Calu3 (cell line): ENCODE measurements around the gene COL3A1. TPM values are rescaled to one million over a fixed set of nuclear protein-coding genes. Genes with fewer than 3 reads are reported as not detected.

Source experiments
- BruUV-seq: library from RNA; stranded (reverse); fragments of 400-500 nt; replicated peaks from 2 replicates; lab custom pipeline; 2021; lab: Mats Ljungman, UMichigan
- CTCF ChIA-PET: fragments of 300-600 bp; sonication (Branson Sonifier 250); formaldehyde crosslinking; loops from one replicate; lab custom pipeline; 2022; ENCODE audit warnings: antibody characterized with exemption; lab: Charles Lee
- DNase-seq: peaks from one replicate; pipeline ENCODE4 v3.0.0; 2022
- H3K27ac Mint-ChIP-seq: one replicate; pipeline ENCODE4 v1.8.0; 2022; ENCODE audit warnings: mixed read lengths; ENCODE audit not compliant: unreplicated experiment
- H3K27me3 Mint-ChIP-seq: one replicate; pipeline ENCODE4 v1.8.0; 2022; ENCODE audit warnings: mixed read lengths; ENCODE audit not compliant: unreplicated experiment
- H3K36me3 Mint-ChIP-seq: one replicate; pipeline ENCODE4 v1.8.0; 2022; ENCODE audit warnings: mild to moderate bottlenecking, moderate library complexity, mixed read lengths; ENCODE audit not compliant: insufficient read depth, unreplicated experiment
- H3K4me1 Mint-ChIP-seq: one replicate; pipeline ENCODE4 v1.8.0; 2022; ENCODE audit warnings: mild to moderate bottlenecking, low read depth, mixed read lengths; ENCODE audit not compliant: unreplicated experiment
- H3K4me3 Mint-ChIP-seq: one replicate; pipeline ENCODE4 v1.8.0; 2022; ENCODE audit warnings: mild to moderate bottlenecking, low read depth, moderate library complexity, mixed read lengths; ENCODE audit not compliant: unreplicated experiment
- H3K9me3 Mint-ChIP-seq: one replicate; pipeline ENCODE4 v1.8.0; 2022; ENCODE audit warnings: low read depth, mixed read lengths; ENCODE audit not compliant: unreplicated experiment
- CTCF ChIP-seq: fragments of 200-600 bp; IDR thresholded peaks from one replicate; pipeline ENCODE4 v1.8.0; 2022; ENCODE audit warnings: antibody characterized with exemption; ENCODE audit not compliant: unreplicated experiment
- intact Hi-C: fragments of 100-400 bp; cut with micrococcal nuclease; formaldehyde crosslinking; loops from one replicate; pipeline ENCODE4 v1.10.0; 2022; ENCODE audit not compliant: unreplicated experiment
- microRNA-seq: library from miRNA; unstranded; fragments of <30 nt; microRNA quantifications from one replicate; pipeline ENCODE4 v1.2.0, GENCODE V29; 2022
- total RNA-seq: library from RNA; stranded (reverse); gene quantifications from 2 replicates; pipeline ENCODE4 v1.2.3, GENCODE V29; 2022

COL3A1 gene
- total RNA-seq, 1 experiment from 2014 or later = not detected

GRCh38 chr2:189060096-189060642 is 86.0 kb downstream of the COL3A1 start:
- Mint-ChIP-seq H3K4me1 (no peaks in the 10 kb centered on the region), H3K27me3 (no peaks in the 10 kb centered on the region), H3K27ac (no peak overlapping the region), H3K36me3 (no peaks in the 10 kb centered on the region), H3K4me3 (no peak overlapping the region), H3K9me3 (no peaks in the 10 kb centered on the region)
- no peak for TF ChIP-seq CTCF
- BruUV-seq = no TSS peak
- intact Hi-C loops = no loop called here
- DNase-seq = no peak
- CTCF ChIA-PET = no interaction called here

Small RNAs within 50 kb of the gene (microRNA-seq; reads per million reads assigned to microRNA genes)
- gene MIR1245A (not detected), gene MIR1245B (not detected), gene MIR3606 (not detected)

Other genes with a start within 250 kb of the COL3A1 start
- gene COL5A2, start 205.4 kb downstream of the COL3A1 start, total RNA-seq = 0.56 and 1.1 TPM in 2 replicates